SIG-M5 (cell line): Measurements from ENCODE around the gene APBB2.

Experiments used
- DNase-seq: peaks from one replicate; lab custom pipeline; 2025; lab: John Stamatoyannopoulos, UW

Gene APBB2

DNA sequence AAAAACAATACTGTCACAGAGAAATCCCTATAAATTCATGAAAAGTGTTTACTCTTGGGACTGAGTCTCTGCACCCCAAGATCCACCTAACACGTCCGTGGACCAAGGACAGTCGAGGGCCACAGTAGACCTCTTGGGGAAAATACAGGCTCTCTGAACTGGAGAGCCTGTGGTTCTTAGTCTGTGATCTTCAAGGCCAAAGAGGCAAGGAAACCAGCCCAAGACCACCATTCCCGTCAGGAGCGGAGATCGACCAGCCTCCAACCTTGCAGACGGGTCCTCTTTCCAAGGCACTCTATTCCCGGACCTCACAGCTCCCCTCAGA is 1.6 kb upstream of the APBB2 start:
- no peak for DNase-seq

DNA sequence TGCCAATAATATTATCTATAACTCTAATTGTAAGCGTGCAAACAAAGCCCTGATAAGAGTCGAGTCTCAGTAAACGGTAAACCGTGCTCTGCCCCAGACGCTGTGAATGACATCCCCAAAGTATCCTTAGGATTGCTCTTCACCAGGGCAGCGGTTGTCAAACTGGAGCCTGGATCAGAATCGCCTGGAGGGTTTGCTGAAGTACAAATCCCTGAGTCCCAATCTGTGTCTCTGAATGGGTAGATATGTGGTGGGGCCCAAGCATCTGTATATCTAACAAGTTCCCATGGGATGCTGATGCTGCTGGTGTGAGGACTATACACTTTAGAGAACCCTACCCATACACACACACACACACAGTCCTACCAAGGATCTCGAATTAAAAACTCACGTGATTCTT is 813 bp upstream of the APBB2 start:
- DNase-seq = no peak

DNA sequence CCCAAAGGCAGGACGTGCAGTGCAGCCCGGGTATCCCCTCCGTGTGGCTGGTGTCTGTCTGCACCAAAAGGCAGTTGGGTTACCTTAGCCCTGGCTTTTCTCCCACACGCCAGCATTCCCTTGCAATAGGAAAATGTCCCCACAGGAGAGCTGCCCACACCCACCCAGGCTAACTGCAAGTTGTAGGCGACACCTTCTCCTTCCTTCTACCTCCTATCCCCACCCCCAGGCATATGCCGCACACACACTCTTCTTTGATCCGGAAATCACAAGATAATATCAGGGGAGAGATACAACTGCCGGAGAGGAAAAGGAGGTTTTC is 444 bp upstream of the APBB2 start:
- DNase-seq = no peak

DNA sequence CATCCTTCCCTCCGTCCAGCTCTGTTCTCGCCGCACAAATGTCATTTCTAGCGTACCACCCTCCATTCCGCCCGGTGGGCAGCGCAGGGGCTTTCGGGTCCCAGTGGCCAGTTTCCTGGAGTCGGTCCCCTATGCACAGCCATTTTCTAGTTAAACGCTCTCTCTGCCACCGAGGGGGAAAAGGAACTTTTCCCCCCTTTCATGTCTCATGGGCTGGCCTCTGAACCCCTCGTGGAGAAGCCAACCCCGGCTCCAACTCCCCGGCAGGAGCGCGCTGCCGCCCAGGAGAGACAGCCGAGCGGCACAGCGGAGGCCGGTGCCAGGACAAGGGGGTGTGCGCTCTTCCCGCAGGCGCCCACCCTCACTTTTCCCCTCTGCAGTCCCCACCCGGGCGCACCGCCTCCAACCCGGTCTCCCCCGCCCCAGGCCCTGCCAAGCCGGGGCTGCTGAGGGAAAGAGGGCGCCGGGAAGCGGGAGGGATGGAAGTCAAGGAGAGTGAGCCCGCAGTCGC is 662 bp downstream of the APBB2 start:
- no peak for DNase-seq

DNA sequence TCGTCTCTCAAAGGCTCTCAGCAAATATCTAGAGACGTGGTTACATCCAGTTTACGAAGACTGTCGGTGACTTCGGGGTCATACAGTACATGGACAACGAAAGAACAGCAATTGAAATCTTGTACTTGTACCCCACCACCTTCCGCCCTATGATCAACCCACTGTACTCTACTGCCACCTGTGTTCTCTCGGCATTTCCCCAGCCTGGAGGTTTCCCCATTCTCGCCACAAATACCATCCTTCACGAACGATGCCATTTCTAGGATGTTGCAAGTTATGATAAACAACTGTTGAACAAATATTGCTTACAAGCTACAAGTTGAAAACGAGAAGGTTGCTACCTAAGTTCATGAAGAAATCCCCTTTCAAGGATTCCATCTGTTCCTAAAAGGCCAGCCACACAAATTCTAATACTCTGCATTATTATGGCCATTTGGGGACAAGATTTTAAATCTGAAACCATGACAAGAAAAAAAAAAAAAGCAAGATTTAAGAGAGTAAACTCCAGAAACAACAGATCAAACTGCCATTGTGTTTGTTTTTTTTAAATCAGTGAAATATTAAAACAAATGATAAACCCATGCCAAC is 1.6 kb downstream of the APBB2 start:
- no peak for DNase-seq

DNA sequence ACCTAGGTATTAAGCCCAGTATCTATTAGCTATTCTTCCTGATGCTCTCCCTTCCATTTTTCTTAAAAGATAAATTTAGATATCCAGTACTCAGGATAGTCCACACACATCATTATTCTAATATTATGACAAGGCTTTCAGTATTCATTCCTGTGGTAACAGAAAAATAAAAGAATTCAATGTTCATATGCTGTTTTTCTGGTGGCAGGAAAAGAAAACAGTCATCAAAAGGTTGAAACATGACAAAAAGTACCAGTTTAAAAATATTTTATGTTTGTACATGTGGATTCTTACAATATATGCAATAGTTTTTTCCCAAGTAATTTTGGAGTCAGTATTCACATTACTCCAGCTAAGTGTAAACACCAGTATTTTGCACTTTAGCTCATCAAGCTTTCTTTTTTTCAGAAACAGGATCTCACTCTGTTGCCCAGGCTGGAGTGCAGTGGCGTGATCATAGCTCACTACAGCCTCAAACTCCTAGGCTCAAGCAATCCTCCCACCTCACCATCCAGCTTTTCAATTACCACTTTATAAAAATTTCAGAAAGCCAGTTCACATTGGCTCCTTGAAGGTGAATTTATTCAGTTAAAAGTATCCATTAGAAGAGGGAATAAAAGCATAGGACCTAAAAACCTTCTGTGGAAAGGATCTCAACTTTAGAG is 2.3 kb downstream of the APBB2 start:
- DNase-seq = no peak

DNA sequence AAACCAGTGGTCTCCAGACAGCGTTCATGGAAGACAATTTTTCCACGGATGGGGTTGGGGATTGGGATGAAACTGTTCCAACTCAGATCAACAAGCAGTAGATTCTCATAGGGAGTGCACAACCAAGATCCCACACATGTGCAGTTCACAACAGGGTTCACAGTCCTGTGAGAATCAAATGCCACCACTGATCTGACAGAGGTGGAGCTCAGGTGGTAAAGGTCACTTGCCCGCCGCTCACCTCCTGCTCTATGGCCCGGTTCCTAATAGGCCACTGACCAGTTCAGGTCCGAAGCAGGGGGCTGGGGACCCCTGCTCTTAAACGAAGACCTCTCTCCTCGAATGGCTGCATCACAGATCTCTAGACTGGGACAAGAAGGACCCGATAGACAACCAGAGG is 4.4 kb downstream of the APBB2 start:
- no peak for DNase-seq

DNA sequence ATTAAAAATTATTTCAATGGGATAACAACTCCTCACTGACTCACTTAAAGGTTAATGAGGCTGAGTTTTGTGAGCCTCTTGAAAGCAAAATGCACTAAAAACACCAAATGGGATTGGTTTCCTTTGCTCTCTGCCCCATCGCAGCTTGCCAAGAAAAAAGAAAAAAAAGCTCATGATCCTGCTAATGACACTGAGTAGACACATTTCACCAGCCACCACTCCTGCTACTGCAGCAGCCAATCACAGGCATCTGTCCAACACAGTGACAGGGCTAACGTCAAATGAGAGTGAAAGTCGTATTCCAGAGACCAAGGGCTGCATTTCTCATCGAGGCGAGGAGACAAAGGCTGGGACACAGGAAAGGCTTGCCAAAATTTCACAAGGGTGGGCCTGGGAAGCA is 5.2 kb downstream of the APBB2 start:
- no peak for DNase-seq

DNA sequence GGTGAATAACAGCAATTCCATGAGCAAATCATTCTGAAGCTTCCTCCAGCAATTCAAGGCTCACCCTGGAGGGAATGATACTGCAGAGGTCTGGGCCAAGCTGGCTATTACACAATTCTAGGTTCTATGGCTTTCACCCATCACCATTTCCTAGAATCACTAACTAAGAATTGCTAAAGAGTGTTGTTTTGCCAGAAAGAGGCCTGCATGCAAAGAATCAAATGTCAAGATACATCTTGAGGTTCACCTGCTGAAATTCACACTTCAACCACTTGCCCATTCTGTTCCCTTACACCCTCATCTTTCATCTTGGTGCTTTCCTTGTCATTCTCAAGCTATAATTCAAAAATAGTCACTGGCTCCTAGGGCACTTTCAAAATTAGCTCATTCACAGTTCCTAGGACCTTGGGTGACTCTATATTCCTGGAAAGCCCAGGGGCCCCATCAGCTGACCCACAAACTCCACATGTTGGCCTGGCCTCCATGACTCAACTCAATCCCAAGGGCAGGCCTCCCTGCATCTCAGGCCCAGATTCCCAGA is 7.0 kb downstream of the APBB2 start:
- DNase-seq = no peak

DNA sequence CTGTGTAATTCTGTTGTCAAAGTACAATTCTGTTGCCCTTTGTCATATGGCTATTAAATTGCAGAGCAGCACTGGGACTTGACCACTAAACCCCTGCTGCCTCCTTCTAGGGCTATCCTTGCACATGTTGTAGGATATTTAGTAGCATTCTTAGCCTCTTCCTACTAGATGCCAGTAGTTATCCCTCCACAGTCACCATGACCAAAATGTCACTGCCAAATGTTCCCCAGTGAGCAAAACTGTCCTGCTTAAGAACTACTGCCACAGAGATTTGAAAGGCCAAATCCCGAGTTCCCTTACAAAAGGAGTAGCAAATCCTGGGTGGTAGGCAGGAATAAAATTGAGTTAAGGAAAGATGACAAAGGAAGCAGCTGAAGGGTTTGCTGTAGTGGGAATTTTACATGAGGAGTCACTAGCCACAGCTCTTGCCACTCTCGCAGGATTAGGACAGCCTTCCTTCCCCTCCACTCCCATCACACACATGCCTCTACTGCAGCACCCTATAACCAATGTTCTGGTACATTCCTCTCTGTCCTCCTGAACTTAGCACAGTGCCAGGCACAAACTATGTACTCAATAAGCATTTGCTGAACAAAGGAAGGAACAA is 8.4 kb downstream of the APBB2 start:
- DNase-seq = no peak

DNA sequence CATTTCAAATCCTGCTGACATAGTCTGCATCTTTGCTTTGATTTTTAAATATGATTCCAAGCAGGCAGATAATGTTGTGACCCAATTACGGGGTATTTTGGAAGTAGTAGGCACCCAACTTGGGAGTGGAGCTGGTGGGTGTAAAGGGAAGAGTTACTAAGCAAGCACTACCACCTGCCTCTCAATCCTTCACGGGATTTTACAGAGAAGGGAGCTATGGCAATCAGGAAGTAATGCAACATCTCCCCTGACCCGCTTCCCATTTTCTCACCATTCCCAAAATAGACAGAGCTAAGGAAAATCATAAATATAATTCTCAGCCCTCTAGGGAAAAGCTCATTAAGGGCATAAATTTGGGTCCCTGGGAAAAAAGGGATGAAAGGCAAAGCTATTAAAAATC is 9.2 kb downstream of the APBB2 start:
- DNase-seq = no peak

DNA sequence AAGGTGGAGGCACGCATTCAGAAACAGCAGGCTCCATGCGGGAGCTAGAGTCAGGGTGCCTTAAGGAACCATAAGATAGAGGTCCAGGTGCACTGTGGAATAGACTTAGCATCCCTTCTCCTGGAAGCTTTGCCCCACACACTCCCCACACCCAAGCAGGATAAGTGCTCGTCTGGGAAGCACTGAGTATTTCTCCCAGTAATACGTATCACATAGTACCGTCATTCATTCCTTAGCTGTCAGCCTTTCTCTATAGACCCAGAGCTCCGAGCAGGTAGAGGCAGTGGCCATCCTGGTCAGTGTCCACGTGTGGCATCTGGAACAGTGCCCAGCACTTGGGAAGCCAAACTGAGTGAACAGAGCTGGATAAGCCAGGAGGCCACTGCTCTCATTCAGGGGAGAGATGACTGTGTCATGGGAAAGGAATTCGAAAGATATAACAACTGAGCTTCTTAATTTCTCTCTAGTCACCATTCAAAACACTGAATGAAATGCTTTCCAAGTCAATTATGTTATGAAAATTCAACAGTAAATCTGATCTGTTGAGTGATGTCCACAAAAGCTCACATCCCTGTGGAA is 9.9 kb downstream of the APBB2 start:
- DNase-seq = no peak

DNA sequence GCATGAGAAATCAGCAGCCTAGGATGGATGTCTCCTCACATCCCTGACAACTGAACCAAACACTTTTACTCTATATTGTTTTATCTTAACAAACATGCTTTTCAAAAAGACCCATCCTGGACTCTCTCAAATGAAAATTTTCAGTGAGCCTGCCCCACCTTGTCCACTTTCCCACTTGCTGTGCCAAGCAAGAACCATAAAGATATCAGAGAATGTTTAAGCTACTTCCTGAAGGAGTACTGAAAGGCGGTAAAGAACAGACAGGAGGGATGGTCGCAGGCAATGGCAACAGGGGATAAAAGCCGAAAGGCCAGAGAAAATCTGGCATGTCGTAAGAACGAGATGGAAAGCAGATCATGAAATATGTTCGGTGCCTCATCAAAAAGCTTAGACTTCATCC is 10.5 kb downstream of the APBB2 start:
- no peak for DNase-seq

DNA sequence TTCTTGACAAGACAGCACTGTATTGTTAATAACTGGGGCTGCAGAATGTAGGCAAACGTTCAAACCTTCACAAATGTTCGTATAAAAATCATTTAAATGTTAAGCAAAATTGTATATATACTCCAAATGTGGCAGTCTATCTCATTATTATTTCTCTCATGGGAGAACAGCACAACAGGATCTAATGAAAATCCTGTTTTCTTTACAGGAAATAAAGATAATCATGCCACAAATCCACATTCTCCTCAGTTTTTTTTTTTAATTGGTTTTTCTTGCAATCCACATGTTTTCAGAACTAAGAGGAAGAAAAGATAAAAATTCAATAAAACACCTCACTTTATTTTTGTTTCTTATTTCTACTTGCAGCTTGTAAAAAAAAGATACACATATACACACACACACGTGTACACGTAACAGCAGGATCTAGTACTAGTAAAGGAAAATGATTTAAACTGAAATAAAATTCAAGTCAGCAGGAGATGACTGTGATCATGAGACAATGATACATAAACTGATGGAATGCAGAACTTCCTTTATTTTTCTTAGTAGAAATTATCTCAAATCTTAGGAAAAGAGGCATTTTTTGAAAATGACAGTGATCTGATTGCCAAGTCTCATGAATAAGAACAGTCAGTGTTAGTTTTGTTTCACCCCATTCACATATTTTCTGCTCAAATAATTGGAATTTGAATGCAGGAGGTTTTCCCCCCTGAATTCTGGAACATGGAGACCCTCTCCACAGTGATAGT is 11.3 kb downstream of the APBB2 start:
- DNase-seq = no peak

DNA sequence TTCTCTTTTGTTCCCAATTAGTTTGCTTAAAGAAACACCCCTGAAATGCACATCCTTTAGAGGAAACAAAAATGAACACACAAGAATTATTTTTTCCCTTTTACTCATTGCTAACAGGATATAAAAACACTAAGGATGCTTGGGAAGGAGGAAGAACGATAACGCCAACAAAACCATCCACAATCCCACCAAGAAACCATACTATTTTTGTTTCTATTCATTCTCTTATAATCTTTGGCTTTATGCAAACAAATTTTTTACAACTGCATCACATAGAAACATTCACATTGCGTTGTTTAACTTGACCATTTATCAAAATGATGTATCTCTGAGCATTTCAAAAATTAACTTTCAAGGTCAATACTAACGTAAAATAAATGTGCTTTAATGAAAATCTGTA is 12.0 kb downstream of the APBB2 start:
- no peak for DNase-seq

DNA sequence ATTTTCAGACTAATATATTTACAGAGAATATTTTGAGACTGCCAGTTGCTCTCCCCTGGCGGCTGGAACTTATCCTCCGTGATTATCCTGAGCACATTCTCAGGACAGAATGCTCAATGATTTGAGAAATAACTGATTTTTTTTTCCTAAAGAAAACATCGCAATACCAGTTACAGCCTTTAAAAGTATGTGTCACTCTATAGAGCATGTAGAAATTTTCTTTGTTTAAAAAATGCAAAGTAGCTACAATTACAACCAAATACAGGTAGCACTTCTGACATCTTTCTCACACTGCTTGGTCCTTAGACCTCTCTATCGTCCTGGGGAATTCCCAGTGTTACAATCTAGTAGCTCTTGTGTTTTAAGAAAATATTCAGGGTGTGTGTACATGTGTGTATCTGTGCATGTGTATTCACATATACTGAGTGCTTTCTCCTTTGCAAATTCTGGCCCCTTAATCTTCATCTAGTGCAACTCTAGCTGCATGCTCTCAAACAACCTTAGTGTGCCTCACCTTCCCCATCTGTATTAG is 13.8 kb downstream of the APBB2 start:
- DNase-seq = no peak

DNA sequence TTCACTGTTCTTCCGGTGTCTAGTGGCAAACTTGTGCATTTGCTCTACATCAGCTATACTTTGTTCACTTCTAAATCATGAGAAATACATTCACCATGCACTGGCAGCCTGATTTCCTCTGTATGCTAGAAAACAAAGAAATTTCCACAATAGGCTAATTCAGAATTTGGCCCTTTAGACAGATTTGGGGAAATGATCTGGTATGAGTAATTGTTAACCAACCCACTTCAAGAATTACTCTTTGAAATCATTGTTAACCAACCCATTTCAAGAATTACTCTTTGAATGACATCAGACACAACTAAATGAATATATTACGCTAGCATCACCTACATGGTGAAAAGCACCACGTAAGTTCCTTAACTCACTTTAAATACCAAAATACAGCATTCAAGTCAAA is 14.6 kb downstream of the APBB2 start:
- no peak for DNase-seq

DNA sequence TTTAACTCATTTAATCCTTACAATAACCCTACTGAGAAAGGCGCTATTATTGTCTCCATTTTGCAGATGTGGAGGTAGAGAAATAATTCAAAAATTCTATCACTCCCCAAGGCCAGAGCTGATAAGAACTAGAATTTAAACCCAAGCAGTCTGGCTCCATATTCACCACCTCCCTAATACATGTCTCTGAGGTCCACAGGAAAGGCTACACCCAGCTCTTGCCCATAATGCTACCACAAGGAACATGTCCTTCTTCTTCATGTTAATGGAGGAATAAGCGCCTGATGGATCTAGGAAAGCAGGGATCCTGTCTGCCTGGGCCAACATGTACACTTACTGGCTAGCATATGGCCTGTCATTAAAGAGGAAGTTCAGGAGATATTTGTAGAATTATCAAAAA is 16.3 kb downstream of the APBB2 start:
- no peak for DNase-seq

DNA sequence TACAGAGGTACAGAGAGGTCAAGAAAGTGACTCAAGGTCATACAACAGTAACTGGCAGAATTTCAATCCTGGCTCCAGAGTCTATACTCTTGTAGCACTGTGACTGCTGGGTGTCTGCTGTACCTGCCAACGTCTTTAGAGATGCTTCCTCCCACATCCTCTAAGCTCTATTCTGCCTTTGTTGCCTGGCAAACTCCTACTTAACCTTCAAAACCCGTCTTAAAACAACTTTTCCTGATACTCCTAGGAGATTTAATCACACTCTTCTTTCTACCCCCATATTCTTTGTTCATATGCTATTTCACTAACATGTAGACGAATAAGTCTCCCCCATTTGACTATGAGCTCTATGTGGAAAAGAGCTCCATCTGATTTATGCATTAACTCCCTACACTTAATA is 16.8 kb downstream of the APBB2 start:
- DNase-seq = no peak

DNA sequence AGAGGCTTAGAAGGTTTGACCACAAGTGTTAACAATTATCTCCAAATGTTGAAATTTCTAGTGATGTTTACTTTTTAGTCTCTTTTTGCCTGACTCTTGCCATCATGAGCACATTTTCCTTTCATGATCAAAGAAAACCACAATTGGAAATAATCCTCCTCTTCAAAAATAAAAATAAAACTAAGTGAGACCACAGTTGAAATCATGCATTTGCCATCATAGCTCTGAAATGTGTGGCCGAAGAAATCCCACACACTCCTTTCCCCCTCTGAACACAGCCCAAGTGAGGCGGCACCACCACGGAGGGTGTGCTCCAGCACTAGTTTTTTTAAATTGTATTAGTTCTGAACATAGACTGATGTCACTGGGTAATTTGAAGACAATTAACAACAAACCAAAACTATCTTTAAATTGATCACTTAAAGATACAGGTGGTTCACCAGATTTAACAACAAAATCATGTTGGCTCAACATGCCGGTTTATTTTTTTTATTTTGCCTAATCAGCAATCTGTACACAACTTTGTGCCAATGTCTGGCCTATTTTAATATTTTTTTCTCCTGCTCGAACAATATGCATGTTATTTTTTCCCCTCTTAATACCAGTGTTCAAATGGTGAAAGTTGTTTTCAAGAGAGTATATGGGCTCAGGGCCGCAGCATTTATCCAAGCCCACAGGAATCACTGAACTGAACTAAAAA is 17.6 kb downstream of the APBB2 start:
- DNase-seq = no peak

DNA sequence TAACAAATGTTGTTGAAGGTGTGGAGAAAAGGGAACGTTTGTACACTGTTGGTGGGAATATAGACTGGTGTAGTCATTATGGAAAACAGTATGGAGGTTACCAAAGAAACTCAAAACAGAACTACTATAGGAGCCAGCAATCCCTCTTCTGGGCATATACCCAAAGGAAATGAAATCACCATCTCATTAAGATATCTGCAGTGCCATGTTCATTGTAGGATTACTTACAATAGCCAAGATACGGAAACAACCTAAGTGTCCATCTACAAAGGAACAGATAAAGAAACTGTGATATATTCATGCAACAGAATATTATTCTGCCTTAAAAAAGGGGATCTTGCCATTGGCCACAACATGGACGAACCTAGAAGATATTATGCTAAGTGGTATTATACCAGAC is 22.2 kb downstream of the APBB2 start:
- DNase-seq = no peak

DNA sequence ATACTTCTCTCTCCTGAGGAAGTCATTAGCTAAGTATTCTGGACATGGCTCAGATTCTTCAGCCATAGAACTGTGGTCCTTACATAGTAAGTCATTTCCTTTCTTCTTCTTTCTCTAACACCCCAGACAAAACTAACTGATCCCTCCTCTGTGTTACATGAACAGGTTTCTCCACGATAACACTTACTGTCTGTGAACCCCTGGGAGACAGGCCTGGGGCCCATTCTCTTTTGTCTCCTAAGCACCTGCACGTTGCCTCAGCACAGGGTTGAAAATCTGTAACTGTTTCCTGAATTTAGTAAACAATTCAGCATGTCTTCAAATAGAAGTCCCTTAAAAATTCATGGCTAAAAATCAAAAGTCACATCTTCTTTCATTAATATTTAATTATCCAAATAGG is 24.7 kb downstream of the APBB2 start:
- DNase-seq = no peak
